Measurements from ENCODE around the gene PRM2. TPM values are rescaled to one million over a fixed set of nuclear protein-coding genes. Genes with fewer than 3 reads are reported as not detected.

Gene PRM2
- total RNA-seq (2022) (not detected in 2 replicates), Bru-seq, nascent RNA (not detected), BruChase-seq, experiment 1, labeled RNA remaining after a 6-hour chase (not detected), BruChase-seq, experiment 2, labeled RNA remaining after a 2-hour chase (not detected)
- long read RNA-seq: 0 reads

DNA sequence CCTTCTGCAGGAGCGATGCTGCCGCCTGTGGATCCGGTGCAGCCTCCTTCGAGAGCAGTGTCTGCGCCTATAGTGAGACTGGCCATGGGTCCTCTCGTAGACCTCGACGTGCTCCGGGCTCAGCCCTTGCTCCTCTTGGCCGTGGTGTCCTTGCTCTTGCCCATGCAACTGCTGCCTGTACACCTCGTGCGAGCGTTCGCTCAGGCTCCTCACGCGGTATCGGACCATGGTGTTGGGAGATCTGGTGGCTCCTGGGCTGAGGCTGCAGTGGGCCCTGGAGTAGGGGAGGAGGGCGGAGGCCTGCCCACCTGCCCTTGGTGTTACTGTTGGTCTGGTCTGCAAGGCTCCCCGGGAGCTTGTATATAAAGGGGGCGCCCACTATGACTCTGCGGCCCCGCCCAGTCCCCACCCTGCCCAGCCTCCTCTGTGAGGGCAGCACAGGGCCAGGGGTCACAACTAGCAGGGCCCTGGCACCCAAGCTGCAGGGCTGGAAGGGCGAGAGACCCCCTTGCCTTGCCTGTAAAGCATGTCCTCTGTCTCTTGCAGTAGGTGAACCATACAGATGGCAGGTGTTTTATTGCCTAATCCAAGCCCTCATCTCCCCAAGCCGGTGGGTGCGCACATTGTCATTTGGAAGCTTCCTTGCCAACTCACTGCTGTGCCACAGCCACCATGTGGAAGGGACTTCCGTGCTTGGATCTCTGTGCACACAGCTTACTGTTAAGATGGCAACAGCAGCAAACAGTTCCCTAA, at the start of gene PRM2:
Gene PRM2 (minus strand): TSS at position 338 of the 753 bp plus-strand sequence. CDS start 110 bp downstream, at position 228.
- intact Hi-C loops (cut with micrococcal nuclease; ENCODE audit: unreplicated experiment): no loop called here
- Mint-ChIP-seq H3K9me3 (ENCODE audit: low read depth, unreplicated experiment) (no peaks in the 10 kb centered on the region), H3K36me3 (ENCODE audit: insufficient read depth, unreplicated experiment) (no peaks in the 10 kb centered on the region), H3K4me1 (ENCODE audit: low read depth, unreplicated experiment) (peaks cover 16% of the 10 kb centered on the region), H3K27me3 (ENCODE audit: unreplicated experiment) (no peaks in the 10 kb centered on the region), H3K27ac (ENCODE audit: unreplicated experiment) (no peak within 1 kb of the TSS), H3K4me3 (ENCODE audit: low read depth, unreplicated experiment) (no peak within 1 kb of the TSS)
- CTCF ChIA-PET: no interaction called here
- TF ChIP-seq CTCF (IDR thresholded peaks at IDR 0.05; ENCODE audit: unreplicated experiment): no peak
- BruUV-seq (replicated peaks): no TSS peak
- DNase-seq: no peak

DNA sequence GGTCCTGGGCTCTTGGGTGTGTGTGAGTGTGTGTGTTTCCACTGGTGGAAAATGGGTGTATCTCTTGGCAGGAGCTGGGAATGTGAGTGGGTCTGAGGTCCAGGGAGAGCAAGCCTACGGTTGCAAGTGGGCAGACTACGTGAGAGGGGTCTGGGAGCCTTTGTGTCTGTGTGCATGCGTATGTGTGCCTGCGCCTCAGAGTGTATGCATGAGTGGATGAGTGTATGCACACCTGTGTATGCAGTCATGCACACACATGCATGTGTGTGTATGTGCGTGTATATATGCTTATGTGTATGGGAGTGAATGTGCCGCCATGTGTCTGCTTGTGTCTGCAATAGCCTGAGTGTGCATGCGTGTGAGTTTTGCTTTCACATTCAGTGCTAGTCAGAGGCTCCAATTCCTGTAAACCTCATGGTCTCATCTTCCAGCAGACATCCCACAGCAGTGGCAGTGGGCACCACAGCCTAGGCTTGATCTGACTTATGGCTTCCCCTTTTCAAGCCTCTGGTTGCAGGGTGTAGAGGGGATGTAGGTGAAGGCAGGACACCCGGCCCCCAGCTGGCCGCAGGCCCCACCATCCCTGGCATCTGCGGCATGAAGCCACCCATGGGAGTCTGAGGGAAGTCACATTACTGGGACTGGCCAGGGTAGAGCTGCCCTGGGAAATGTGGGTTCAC, 49.3 kb upstream of the PRM2 start:
- Mint-ChIP-seq H3K4me1 (ENCODE audit: low read depth, unreplicated experiment) (peaks cover 15% of the 10 kb centered on the region), H3K27me3 (ENCODE audit: unreplicated experiment) (no peaks in the 10 kb centered on the region), H3K27ac (ENCODE audit: unreplicated experiment) (no peak overlapping the region), H3K4me3 (ENCODE audit: low read depth, unreplicated experiment) (no peak overlapping the region), H3K9me3 (ENCODE audit: low read depth, unreplicated experiment) (no peaks in the 10 kb centered on the region), H3K36me3 (ENCODE audit: insufficient read depth, unreplicated experiment) (peaks cover 5% of the 10 kb centered on the region)
- TF ChIP-seq CTCF (IDR thresholded peaks at IDR 0.05; ENCODE audit: unreplicated experiment): no peak
- no TSS peak for BruUV-seq (replicated peaks)
- CTCF ChIA-PET: interaction anchor here (0.6 kb wide), 1 partner anchor 587 kb away, joined by 3 read pairs; no protein-coding TSS in a partner anchor
- intact Hi-C loops (cut with micrococcal nuclease; ENCODE audit: unreplicated experiment): no loop called here
- DNase-seq: no peak

GRCh38 chr16:11323551-11324336, 47.5 kb upstream of the PRM2 start:
- TF ChIP-seq CTCF (IDR thresholded peaks at IDR 0.05; ENCODE audit: unreplicated experiment): no peak
- Mint-ChIP-seq H3K27me3 (ENCODE audit: unreplicated experiment) (no peaks in the 10 kb centered on the region), H3K36me3 (ENCODE audit: insufficient read depth, unreplicated experiment) (peaks cover 4% of the 10 kb centered on the region), H3K4me1 (ENCODE audit: low read depth, unreplicated experiment) (peaks cover 9% of the 10 kb centered on the region), H3K27ac (ENCODE audit: unreplicated experiment) (no peak overlapping the region), H3K9me3 (ENCODE audit: low read depth, unreplicated experiment) (no peaks in the 10 kb centered on the region), H3K4me3 (ENCODE audit: low read depth, unreplicated experiment) (no peak overlapping the region)
- no TSS peak for BruUV-seq (replicated peaks)
- DNase-seq: no peak
- CTCF ChIA-PET: no interaction called here
- intact Hi-C loops (cut with micrococcal nuclease; ENCODE audit: unreplicated experiment): no loop called here

GRCh38 chr16:11322823-11323222, 46.5 kb upstream of the PRM2 start:
- no peak for TF ChIP-seq CTCF (IDR thresholded peaks at IDR 0.05; ENCODE audit: unreplicated experiment)
- no peaks in the 10 kb centered on the region for H3K9me3 Mint-ChIP-seq (ENCODE audit: low read depth, unreplicated experiment)
- no peaks in the 10 kb centered on the region for H3K36me3 Mint-ChIP-seq (ENCODE audit: insufficient read depth, unreplicated experiment)
- no peak overlapping the region for H3K4me3 Mint-ChIP-seq (ENCODE audit: low read depth, unreplicated experiment)
- intact Hi-C loops (cut with micrococcal nuclease; ENCODE audit: unreplicated experiment): no loop called here
- H3K27ac Mint-ChIP-seq (ENCODE audit: unreplicated experiment): no peak overlapping the region
- H3K27me3 Mint-ChIP-seq (ENCODE audit: unreplicated experiment): no peaks in the 10 kb centered on the region
- BruUV-seq (replicated peaks): no TSS peak
- CTCF ChIA-PET: no interaction called here
- DNase-seq: no peak
- peaks cover under 1% of the 10 kb centered on the region for H3K4me1 Mint-ChIP-seq (ENCODE audit: low read depth, unreplicated experiment)
